MM.1S (cell line): ENCODE results near the gene ITCH.
A peak's percentile ranks its signal among the peaks of the same experiment; 100 is the strongest.
"Not testable (repeated sequence)": the region's sequence is repeated elsewhere in the genome, so short reads cannot be mapped to it uniquely, and the experiment has no call there.

Experiments
- DNase-seq: peaks from one replicate; pipeline ENCODE4 v3.0.0-alpha.2; 2015
- H2AFZ ChIP-seq: fragments of 300-600 bp; sonication (generic); 2 replicates; pipeline ENCODE4 v1.6.0; 2016; ENCODE audit warnings: antibody characterized with exemption, low read length
- H3F3A ChIP-seq: fragments of 300-600 bp; sonication (generic); 2 replicates; pipeline ENCODE4 v1.6.1; 2016; ENCODE audit warnings: mild to moderate bottlenecking, antibody characterized with exemption, low read length, moderate library complexity, mixed read lengths; ENCODE audit not compliant: insufficient read depth
- H3K27ac ChIP-seq: fragments of 300-600 bp; sonication (generic); 2 replicates; pipeline ENCODE4 v1.5.1; 2016; ENCODE audit warnings: mild to moderate bottlenecking, low read length
- H3K27me3 ChIP-seq: fragments of 300-600 bp; sonication (generic); replicated peaks from 2 replicates; pipeline ENCODE4 v1.6.0; 2016; ENCODE audit warnings: low read length; ENCODE audit not compliant: insufficient read depth
- H3K36me3 ChIP-seq: fragments of 300-600 bp; sonication (generic); replicated peaks from 2 replicates; pipeline ENCODE4 v1.6.1; 2016; ENCODE audit warnings: mild to moderate bottlenecking, low read length, mixed read lengths; ENCODE audit not compliant: insufficient read depth
- H3K4me1 ChIP-seq: fragments of 300-600 bp; sonication (generic); 2 replicates; pipeline ENCODE4 v1.6.1; 2016; ENCODE audit warnings: low read length, mixed read lengths
- H3K4me2 ChIP-seq: fragments of 300-600 bp; sonication (generic); 2 replicates; pipeline ENCODE4 v1.6.0; 2016; ENCODE audit warnings: low read depth, low read length
- H3K4me3 ChIP-seq: fragments of 300-600 bp; sonication (generic); 2 replicates; pipeline ENCODE4 v1.5.1; 2016; ENCODE audit warnings: low read length, mixed read lengths
- H3K79me2 ChIP-seq: fragments of 300-600 bp; sonication (generic); 2 replicates; pipeline ENCODE4 v1.6.1; 2016; ENCODE audit warnings: mixed run types, low read length, mixed read lengths
- H3K9ac ChIP-seq: fragments of 300-600 bp; sonication (generic); 2 replicates; pipeline ENCODE4 v1.6.1; 2016; ENCODE audit warnings: low read length, mixed read lengths
- H3K9me2 ChIP-seq: fragments of 300-600 bp; sonication (generic); replicated peaks from 2 replicates; pipeline ENCODE4 v1.6.1; 2016; ENCODE audit warnings: mild to moderate bottlenecking, low read length, mixed read lengths; ENCODE audit not compliant: insufficient read depth
- H3K9me3 ChIP-seq: fragments of 300-600 bp; sonication (generic); replicated peaks from 2 replicates; pipeline ENCODE4 v1.6.1; 2016; ENCODE audit warnings: mild to moderate bottlenecking, low read length, mixed read lengths; ENCODE audit not compliant: insufficient read depth
- H4K20me1 ChIP-seq: fragments of 300-600 bp; sonication (generic); 2 replicates; pipeline ENCODE4 v1.6.1; 2016; ENCODE audit warnings: mild to moderate bottlenecking, low read length, moderate library complexity, mixed read lengths; ENCODE audit not compliant: insufficient read depth
- CTCF ChIP-seq: fragments of 300-600 bp; sonication (generic); IDR thresholded peaks from 2 replicates; pipeline ENCODE4 v1.5.1; 2016; ENCODE audit warnings: antibody characterized with exemption, low read length, mixed read lengths
- EZH2 ChIP-seq: fragments of 300-600 bp; sonication (generic); optimal IDR thresholded peaks from 2 replicates; pipeline ENCODE3; 2017; ENCODE audit warnings: low read depth, mild to moderate bottlenecking, antibody characterized with exemption, low read length, mixed read lengths
- EZH2phosphoT487 ChIP-seq: fragments of 300-600 bp; sonication (generic); IDR thresholded peaks from 2 replicates; pipeline ENCODE4 v1.6.1; 2018; ENCODE audit warnings: antibody characterized with exemption, low read length

Gene ITCH

GRCh38 chr20:34324541-34324940, 38.5 kb upstream of the ITCH start:
- Histone ChIP-seq H2AFZ (peak overlapping the region; percentile 42), H3K79me2 (no peaks in the 10 kb centered on the region), H3K9me3 (no peaks in the 10 kb centered on the region), H3K4me1 (peaks cover 7% of the 10 kb centered on the region), H3F3A (no peaks in the 10 kb centered on the region), H3K27me3 (no peaks in the 10 kb centered on the region), H3K9ac (no peak overlapping the region), H3K27ac (no peak overlapping the region), H3K36me3 (no peaks in the 10 kb centered on the region), H3K4me2 (no peak overlapping the region), H3K4me3 (no peak overlapping the region), H3K9me2 (no peaks in the 10 kb centered on the region), H4K20me1 (no peaks in the 10 kb centered on the region)
- TF ChIP-seq EZH2: no peak
- no peak for TF ChIP-seq EZH2phosphoT487
- no peak for TF ChIP-seq CTCF
- DNase-seq: peak; percentile 27

- not testable (repeated sequence) for H3K9ac ChIP-seq, H3K36me3 ChIP-seq, DNase-seq, H3K79me2 ChIP-seq, H3K4me3 ChIP-seq, H2AFZ ChIP-seq, H3K4me1 ChIP-seq, H3K4me2 ChIP-seq, H4K20me1 ChIP-seq, H3K27me3 ChIP-seq, H3F3A ChIP-seq, H3K9me2 ChIP-seq, H3K27ac ChIP-seq, H3K9me3 ChIP-seq
Measured at GRCh38 chr20:34328207-34328606, 34.9 kb upstream of the ITCH start.

GRCh38 chr20:34328928-34329677, 34.0 kb upstream of the ITCH start:
- Histone ChIP-seq H2AFZ (no peak overlapping the region), H3K9me2 (no peaks in the 10 kb centered on the region)
- no peak for DNase-seq

GRCh38 chr20:34330861-34331544, 32.1 kb upstream of the ITCH start:
- H3K4me2 ChIP-seq, H3K79me2 ChIP-seq, H3K9me3 ChIP-seq, H3K4me3 ChIP-seq, H3K9ac ChIP-seq, H3K36me3 ChIP-seq, H3F3A ChIP-seq, DNase-seq, H3K4me1 ChIP-seq, H3K27me3 ChIP-seq, H3K9me2 ChIP-seq, H2AFZ ChIP-seq, H3K27ac ChIP-seq, H4K20me1 ChIP-seq: not testable (repeated sequence)

More at GRCh38 chr20:34328928-34329677, 34.0 kb upstream of the ITCH start:
- no peaks in the 10 kb centered on the region for H3K9me3 ChIP-seq
- H4K20me1 ChIP-seq: no peaks in the 10 kb centered on the region
- H3K27ac ChIP-seq: no peak overlapping the region
- H3K79me2 ChIP-seq: no peaks in the 10 kb centered on the region
- H3K27me3 ChIP-seq: no peaks in the 10 kb centered on the region
- H3K36me3 ChIP-seq: no peaks in the 10 kb centered on the region
- H3F3A ChIP-seq: no peaks in the 10 kb centered on the region
- TF ChIP-seq EZH2 (no peak), EZH2phosphoT487 (no peak), CTCF (no peak)
- H3K4me3 ChIP-seq: no peak overlapping the region
- no peak overlapping the region for H3K9ac ChIP-seq
- no peak overlapping the region for H3K4me2 ChIP-seq
- peaks cover 7% of the 10 kb centered on the region for H3K4me1 ChIP-seq
